ENCODE measurements around the gene HAAO.

GRCh38 chr2:42767080-42767898 lies 25.1 kb downstream of the HAAO start:
- TF ChIP-seq EZH2phosphoT487 (IDR thresholded peaks at IDR 0.05; ENCODE audit: insufficient read depth, low read depth) (no peak), EZH2 (IDR thresholded peaks at IDR 0.05; ENCODE audit: insufficient read depth, poor library complexity, severe bottlenecking) (no peak)
